ENCODE measurements around the gene PSMD10.

- TF ChIP-seq CTCF (IDR thresholded peaks at IDR 0.05) (no peak), REST (IDR thresholded peaks at IDR 0.05; ENCODE audit: insufficient read depth in 1 of 2, low read depth in 2 of 2, low read length in 1 of 2) (no peak), POLR2AphosphoS5 (IDR thresholded peaks at IDR 0.05; ENCODE audit: low read depth, low read length) (no peak)
Observed at GRCh38 chrX:108088511-108088910, 2.8 kb downstream of the PSMD10 start.
